ENCODE data around the gene PRICKLE2. TPM values are rescaled to one million over a fixed set of nuclear protein-coding genes. Genes with fewer than 3 reads are reported as not detected.
"Not testable (repeated sequence)": the region's sequence is repeated elsewhere in the genome, so short reads cannot be mapped to it uniquely, and the experiment has no call there.

PRICKLE2 gene
- polyA plus RNA-seq, 3 donors = 18.1 to 20.5 (median 19.5) TPM

- no peak for DNase-seq (ENCODE audit: extremely low read depth in 1 of 11, low read depth in 9 of 11, low spot score in 4 of 11)
These were observed 127.3 kb downstream of the PRICKLE2 start for GRCh38 chr3:64097920-64098319.

- no peak for DNase-seq (ENCODE audit: extremely low read depth in 1 of 11, low read depth in 9 of 11, low spot score in 4 of 11)
These were observed 129.5 kb downstream of the PRICKLE2 start for GRCh38 chr3:64095802-64096201.

GRCh38 chr3:64094713-64095079 lies 130.6 kb downstream of the PRICKLE2 start:
- no peak for DNase-seq (ENCODE audit: extremely low read depth in 1 of 11, low read depth in 9 of 11, low spot score in 4 of 11)

GRCh38 chr3:64093825-64094712 lies 131.2 kb downstream of the PRICKLE2 start:
- DNase-seq (ENCODE audit: extremely low read depth in 1 of 11, low read depth in 9 of 11, low spot score in 4 of 11) = no peak

- DNase-seq (ENCODE audit: extremely low read depth in 1 of 11, low read depth in 9 of 11, low spot score in 4 of 11) = no peak
These were observed 132.1 kb downstream of the PRICKLE2 start for GRCh38 chr3:64093211-64093610.

- DNase-seq (ENCODE audit: extremely low read depth in 1 of 11, low read depth in 9 of 11, low spot score in 4 of 11) = no peak
These were observed 133.8 kb downstream of the PRICKLE2 start for GRCh38 chr3:64091501-64091900.

GRCh38 chr3:64089386-64089785 lies 135.9 kb downstream of the PRICKLE2 start:
- DNase-seq (ENCODE audit: extremely low read depth in 1 of 11, low read depth in 9 of 11, low spot score in 4 of 11) = not testable (repeated sequence)

- no peak for DNase-seq (ENCODE audit: extremely low read depth in 1 of 11, low read depth in 9 of 11, low spot score in 4 of 11)
These were observed 136.7 kb downstream of the PRICKLE2 start for GRCh38 chr3:64088408-64089205.

GRCh38 chr3:64086479-64087252 lies 138.6 kb downstream of the PRICKLE2 start:
- no peak for DNase-seq (ENCODE audit: extremely low read depth in 1 of 11, low read depth in 9 of 11, low spot score in 4 of 11)

- no peak for DNase-seq (ENCODE audit: extremely low read depth in 1 of 11, low read depth in 9 of 11, low spot score in 4 of 11)
These were observed 140.6 kb downstream of the PRICKLE2 start for GRCh38 chr3:64084640-64085039.

- no peak for DNase-seq (ENCODE audit: extremely low read depth in 1 of 11, low read depth in 9 of 11, low spot score in 4 of 11)
These were observed 141.7 kb downstream of the PRICKLE2 start for GRCh38 chr3:64083575-64083974.

GRCh38 chr3:64082961-64083541 lies 142.2 kb downstream of the PRICKLE2 start:
- DNase-seq (ENCODE audit: extremely low read depth in 1 of 11, low read depth in 9 of 11, low spot score in 4 of 11) = no peak

- no peak for DNase-seq (ENCODE audit: extremely low read depth in 1 of 11, low read depth in 9 of 11, low spot score in 4 of 11)
These were observed 142.9 kb downstream of the PRICKLE2 start for GRCh38 chr3:64082411-64082810.

- no peak for DNase-seq (ENCODE audit: extremely low read depth in 1 of 11, low read depth in 9 of 11, low spot score in 4 of 11)
These were observed 144.0 kb downstream of the PRICKLE2 start for GRCh38 chr3:64081235-64081630.

- DNase-seq (ENCODE audit: extremely low read depth in 1 of 11, low read depth in 9 of 11, low spot score in 4 of 11) = no peak
These were observed 144.5 kb downstream of the PRICKLE2 start for GRCh38 chr3:64080616-64081234.

GRCh38 chr3:64079369-64080150 lies 145.7 kb downstream of the PRICKLE2 start:
- DNase-seq (ENCODE audit: extremely low read depth in 1 of 11, low read depth in 9 of 11, low spot score in 4 of 11) = no peak

GRCh38 chr3:64078966-64079365 lies 146.3 kb downstream of the PRICKLE2 start:
- DNase-seq (ENCODE audit: extremely low read depth in 1 of 11, low read depth in 9 of 11, low spot score in 4 of 11) = no peak
